KMS-11 (cell line): ENCODE measurements around the gene KIAA1586.

Source experiments
- H2AFZ ChIP-seq: fragments of 200-600 bp; sonication (generic); 2 replicates; pipeline ENCODE4 v1.6.1; 2016; ENCODE audit warnings: antibody characterized with exemption, mixed run types, low read depth
- H3K27ac ChIP-seq: fragments of 200-600 bp; sonication (generic); 2 replicates; pipeline ENCODE4 v1.6.1; 2016; ENCODE audit warnings: mild to moderate bottlenecking, mixed run types
- H3K27me3 ChIP-seq: fragments of 200-600 bp; sonication (generic); 2 replicates; pipeline ENCODE4 v1.6.1; 2017; ENCODE audit warnings: mild to moderate bottlenecking, low read depth, mixed run types, moderate library complexity; ENCODE audit not compliant: insufficient read depth
- H3K36me3 ChIP-seq: fragments of 200-600 bp; sonication (generic); 2 replicates; pipeline ENCODE4 v1.6.1; 2017; ENCODE audit warnings: mild to moderate bottlenecking, mixed run types; ENCODE audit not compliant: insufficient read depth
- H3K4me1 ChIP-seq: fragments of 200-600 bp; sonication (generic); 2 replicates; pipeline ENCODE4 v1.6.1; 2016; ENCODE audit warnings: mild to moderate bottlenecking, low read depth, mixed run types; ENCODE audit not compliant: poor library complexity, severe bottlenecking
- H3K4me2 ChIP-seq: fragments of 200-600 bp; sonication (generic); 2 replicates; pipeline ENCODE4 v1.7.0; 2016; ENCODE audit warnings: mild to moderate bottlenecking, mixed run types
- H3K4me3 ChIP-seq: fragments of 200-600 bp; sonication (generic); IDR thresholded peaks from 2 replicates; pipeline ENCODE4 v1.6.1; 2017; ENCODE audit warnings: low read depth, low read length, mixed read lengths; ENCODE audit not compliant: insufficient read depth
- H3K79me2 ChIP-seq: fragments of 200-600 bp; sonication (generic); 2 replicates; pipeline ENCODE4 v1.6.1; 2016; ENCODE audit warnings: low read depth, mixed run types; ENCODE audit not compliant: insufficient read depth
- H3K9ac ChIP-seq: fragments of 200-600 bp; sonication (generic); 2 replicates; pipeline ENCODE4 v1.6.1; 2016; ENCODE audit warnings: mild to moderate bottlenecking, mixed run types
- H4K20me1 ChIP-seq: fragments of 200-600 bp; sonication (generic); 2 replicates; pipeline ENCODE4 v1.6.1; 2016; ENCODE audit warnings: mild to moderate bottlenecking, mixed run types; ENCODE audit not compliant: insufficient read depth
- CTCF ChIP-seq: fragments of 200-600 bp; sonication (generic); conservative IDR thresholded peaks from 2 replicates; pipeline ENCODE4 v1.6.1; 2017; ENCODE audit warnings: low read depth, mild to moderate bottlenecking, antibody characterized with exemption, low read length, moderate library complexity, mixed read lengths

Gene KIAA1586

GRCh38 chr6:57048577-57048976, 2.1 kb downstream of the KIAA1586 start:
- peaks cover 21% of the 10 kb centered on the region for H3K4me1 ChIP-seq
- H3K27ac ChIP-seq, result no peak overlapping the region
- H3K9ac ChIP-seq, result no peak overlapping the region
- no peak overlapping the region for H2AFZ ChIP-seq
- H3K79me2 ChIP-seq, result peaks cover 37% of the 10 kb centered on the region
- H3K27me3 ChIP-seq, result no peaks in the 10 kb centered on the region
- peaks cover 9% of the 10 kb centered on the region; the same call in 1 of the 2 replicates for H3K36me3 ChIP-seq
- H3K4me2 ChIP-seq, result peak overlapping the region; percentile 60
- H4K20me1 ChIP-seq, result no peaks in the 10 kb centered on the region
- no peak overlapping the region for H3K4me3 ChIP-seq
- TF ChIP-seq CTCF, result no peak

- TF ChIP-seq CTCF, result no peak
- Histone ChIP-seq H3K4me3 (no peak overlapping the region), H4K20me1 (no peaks in the 10 kb centered on the region), H2AFZ (no peak overlapping the region), H3K9ac (no peak overlapping the region), H3K4me2 (no peak overlapping the region), H3K36me3 (no peaks in the 10 kb centered on the region), H3K27me3 (no peaks in the 10 kb centered on the region), H3K79me2 (no peaks in the 10 kb centered on the region), H3K4me1 (peaks cover 4% of the 10 kb centered on the region), H3K27ac (no peak overlapping the region)
Measured at GRCh38 chr6:57063847-57064246, 17.4 kb downstream of the KIAA1586 start.

- Histone ChIP-seq H3K27ac (no peak overlapping the region), H2AFZ (no peak overlapping the region), H3K79me2 (no peaks in the 10 kb centered on the region), H3K4me1 (peaks cover 4% of the 10 kb centered on the region), H3K36me3 (no peaks in the 10 kb centered on the region), H3K4me3 (no peak overlapping the region), H4K20me1 (no peaks in the 10 kb centered on the region), H3K27me3 (no peaks in the 10 kb centered on the region), H3K9ac (no peak overlapping the region), H3K4me2 (no peak overlapping the region)
- no peak for TF ChIP-seq CTCF
Measured at GRCh38 chr6:57064809-57065208, 18.3 kb downstream of the KIAA1586 start.

GRCh38 chr6:57068061-57068460, 21.6 kb downstream of the KIAA1586 start:
- Histone ChIP-seq H3K36me3 (no peaks in the 10 kb centered on the region), H3K79me2 (no peaks in the 10 kb centered on the region), H3K9ac (no peak overlapping the region), H3K27me3 (no peaks in the 10 kb centered on the region), H3K27ac (no peak overlapping the region), H3K4me3 (no peak overlapping the region), H4K20me1 (no peaks in the 10 kb centered on the region), H3K4me2 (no peak overlapping the region), H3K4me1 (no peaks in the 10 kb centered on the region), H2AFZ (no peak overlapping the region)
- TF ChIP-seq CTCF, result no peak

GRCh38 chr6:57069228-57069627, 22.7 kb downstream of the KIAA1586 start:
- H3K27ac ChIP-seq, result no peak overlapping the region
- H3K4me2 ChIP-seq, result no peak overlapping the region
- TF ChIP-seq CTCF, result no peak
- H3K9ac ChIP-seq, result no peak overlapping the region
- no peak overlapping the region for H3K4me3 ChIP-seq
- no peaks in the 10 kb centered on the region for H4K20me1 ChIP-seq
- no peaks in the 10 kb centered on the region for H3K27me3 ChIP-seq
- no peaks in the 10 kb centered on the region for H3K4me1 ChIP-seq
- no peaks in the 10 kb centered on the region for H3K79me2 ChIP-seq
- H3K36me3 ChIP-seq, result no peaks in the 10 kb centered on the region
- H2AFZ ChIP-seq, result no peak overlapping the region
